ENCODE results near the gene AKT1S1. TPM values are rescaled to one million over a fixed set of nuclear protein-coding genes. Genes with fewer than 3 reads are reported as not detected.

Gene AKT1S1
- total RNA-seq, 1 experiment from 2014 or later, result 42.3 TPM

DNA sequence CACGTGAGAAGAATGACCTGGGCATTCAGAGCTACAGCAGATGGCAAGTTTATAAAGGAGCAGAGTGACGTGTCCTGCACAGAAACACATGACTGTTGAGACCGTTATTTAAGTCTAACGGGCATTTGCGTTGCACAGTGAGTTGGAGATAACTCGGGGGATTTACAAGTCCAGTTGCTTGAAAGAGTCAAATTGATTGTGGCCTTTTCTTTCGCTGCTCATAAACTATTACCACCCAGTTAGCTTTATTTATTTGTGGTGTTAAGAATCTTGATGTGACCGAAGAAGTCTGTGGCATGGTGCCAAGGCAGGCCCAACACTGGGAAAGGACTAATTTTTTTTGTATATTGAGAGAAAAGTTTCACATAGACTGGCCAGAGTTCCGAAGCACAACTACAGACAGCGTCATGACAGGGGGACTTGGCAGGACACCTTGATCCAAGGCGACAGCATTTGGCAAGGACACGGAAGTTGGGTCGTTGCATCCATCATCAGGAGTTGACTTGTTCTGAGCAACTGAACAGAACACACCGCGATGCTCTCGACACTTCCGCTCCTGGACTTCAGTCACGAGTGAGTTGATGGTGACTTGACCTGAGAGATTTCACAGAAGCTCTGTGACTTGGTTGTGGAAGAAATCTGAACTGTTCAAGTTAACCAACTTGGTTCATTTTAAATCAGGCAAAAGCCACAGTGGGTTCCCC is 38.1 kb downstream of the AKT1S1 start:
- TSS peak; percentile 28 for BruUV-seq (replicated peaks)
- no peak overlapping the region for H3K4me3 ChIP-seq (ENCODE audit: low read length)
- no peak overlapping the region for H3K4me2 ChIP-seq (ENCODE audit: low read length)
- no peak overlapping the region for H3K9ac ChIP-seq (ENCODE audit: low read length)
- no peak overlapping the region for H3K27ac ChIP-seq (ENCODE audit: low read length)
- ChIA-PET POLR2A (ENCODE audit: unreplicated experiment) (interaction anchor here (0.6 kb wide), 1 partner anchor 490 kb away, joined by 5 read pairs; no protein-coding TSS in a partner anchor), CTCF (no interaction called here)
- no peaks in the 10 kb centered on the region for H3K4me1 ChIP-seq (ENCODE audit: insufficient read depth, low read length)
- H3K27me3 ChIP-seq (ENCODE audit: low read length), result no peaks in the 10 kb centered on the region
- no peaks in the 10 kb centered on the region for H3K79me2 ChIP-seq (ENCODE audit: low read length)
- intact Hi-C loops (cut with micrococcal nuclease), result no loop called here
- ATAC-seq (no peak), DNase-seq (no peak)
- H3K9me3 ChIP-seq (ENCODE audit: low read length), result no peaks in the 10 kb centered on the region
- H3K9me2 ChIP-seq (replicated peaks; ENCODE audit: low read length), result no peaks in the 10 kb centered on the region
- TF ChIP-seq EZH2 (IDR thresholded peaks at IDR 0.05; ENCODE audit: low read length, unreplicated experiment) (no peak), EZH2phosphoT487 (IDR thresholded peaks at IDR 0.05; ENCODE audit: borderline replicate concordance, low read length) (no peak), CTCF (conservative IDR thresholded peaks at IDR 0.05; ENCODE audit: low read depth, low read length) (no peak)
- H3K36me3 ChIP-seq (ENCODE audit: low read depth, low read length), result peaks cover 21% of the 10 kb centered on the region
- H3F3A ChIP-seq (ENCODE audit: low read length, unreplicated experiment), result no peaks in the 10 kb centered on the region
- H2AFZ ChIP-seq (ENCODE audit: low read length), result no peak overlapping the region
- no peaks in the 10 kb centered on the region for H4K20me1 ChIP-seq (ENCODE audit: low read length)

DNA sequence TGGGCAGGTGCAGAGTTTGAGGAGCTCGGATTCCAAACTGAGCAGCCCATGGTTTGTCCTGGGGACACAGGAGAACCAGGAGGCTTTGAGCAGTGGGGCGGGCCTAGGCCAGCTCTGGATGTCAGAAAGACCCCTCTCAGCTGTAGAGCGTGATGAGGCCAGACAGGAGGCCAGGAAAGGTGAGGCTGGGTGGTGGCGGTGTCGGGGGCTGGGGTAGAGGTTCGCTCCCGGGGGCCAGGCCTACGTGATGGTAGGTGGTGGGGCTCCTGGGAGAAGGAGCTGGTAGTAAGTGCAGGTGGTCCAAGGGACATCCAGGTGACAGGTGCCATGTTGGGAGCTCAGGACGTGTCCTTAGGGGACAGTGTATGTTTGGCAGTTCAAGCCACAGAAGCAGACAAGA is 39.7 kb downstream of the AKT1S1 start:
- Histone ChIP-seq H3F3A (ENCODE audit: low read length, unreplicated experiment) (no peaks in the 10 kb centered on the region), H3K9ac (ENCODE audit: low read length) (no peak overlapping the region), H4K20me1 (ENCODE audit: low read length) (no peaks in the 10 kb centered on the region), H3K9me2 (replicated peaks; ENCODE audit: low read length) (no peaks in the 10 kb centered on the region), H3K36me3 (ENCODE audit: low read depth, low read length) (peaks cover 26% of the 10 kb centered on the region), H3K9me3 (ENCODE audit: low read length) (no peaks in the 10 kb centered on the region), H3K4me1 (ENCODE audit: insufficient read depth, low read length) (no peaks in the 10 kb centered on the region), H3K27ac (ENCODE audit: low read length) (no peak overlapping the region), H3K4me3 (ENCODE audit: low read length) (no peak overlapping the region), H3K79me2 (ENCODE audit: low read length) (no peaks in the 10 kb centered on the region), H3K4me2 (ENCODE audit: low read length) (no peak overlapping the region), H2AFZ (ENCODE audit: low read length) (no peak overlapping the region), H3K27me3 (ENCODE audit: low read length) (no peaks in the 10 kb centered on the region)
- TF ChIP-seq EZH2phosphoT487 (IDR thresholded peaks at IDR 0.05; ENCODE audit: borderline replicate concordance, low read length) (no peak), CTCF (conservative IDR thresholded peaks at IDR 0.05; ENCODE audit: low read depth, low read length) (no peak), EZH2 (IDR thresholded peaks at IDR 0.05; ENCODE audit: low read length, unreplicated experiment) (no peak)
- no TSS peak for BruUV-seq (replicated peaks)
- no peak for DNase-seq
- CTCF ChIA-PET, result no interaction called here
- ATAC-seq, result no peak
- intact Hi-C loops (cut with micrococcal nuclease), result no loop called here
- POLR2A ChIA-PET (ENCODE audit: unreplicated experiment), result no interaction called here

GRCh38 chr19:49837009-49837310 is 40.2 kb downstream of the AKT1S1 start:
- intact Hi-C loops (cut with micrococcal nuclease), result no loop called here
- no peaks in the 10 kb centered on the region for H3K79me2 ChIP-seq (ENCODE audit: low read length)
- no peak overlapping the region for H3K4me2 ChIP-seq (ENCODE audit: low read length)
- no peak for TF ChIP-seq EZH2 (IDR thresholded peaks at IDR 0.05; ENCODE audit: low read length, unreplicated experiment)
- BruUV-seq (replicated peaks), result no TSS peak
- H3F3A ChIP-seq (ENCODE audit: low read length, unreplicated experiment), result no peaks in the 10 kb centered on the region
- peaks cover 26% of the 10 kb centered on the region for H3K36me3 ChIP-seq (ENCODE audit: low read depth, low read length)
- H3K9ac ChIP-seq (ENCODE audit: low read length), result no peak overlapping the region
- no peaks in the 10 kb centered on the region for H4K20me1 ChIP-seq (ENCODE audit: low read length)
- no peaks in the 10 kb centered on the region for H3K27me3 ChIP-seq (ENCODE audit: low read length)
- no peak overlapping the region for H3K27ac ChIP-seq (ENCODE audit: low read length)
- no peaks in the 10 kb centered on the region for H3K9me2 ChIP-seq (replicated peaks; ENCODE audit: low read length)
- H3K4me3 ChIP-seq (ENCODE audit: low read length), result no peak overlapping the region
- H2AFZ ChIP-seq (ENCODE audit: low read length), result no peak overlapping the region
- ChIA-PET POLR2A (ENCODE audit: unreplicated experiment) (no interaction called here), CTCF (no interaction called here)
- H3K4me1 ChIP-seq (ENCODE audit: insufficient read depth, low read length), result no peaks in the 10 kb centered on the region
- no peak; the same call in 1 of the 2 replicates for ATAC-seq
- DNase-seq, result no peak
- no peaks in the 10 kb centered on the region for H3K9me3 ChIP-seq (ENCODE audit: low read length)

Measured in PC-3 (cell line).